Measurements from ENCODE around the gene MAFG.

The MAFG gene

GRCh38 chr17:81889602-81890001, 37.9 kb downstream of the MAFG start:
- no peak for DNase-seq

GRCh38 chr17:81888988-81889595, 38.4 kb downstream of the MAFG start:
- DNase-seq, result no peak

- no peak for DNase-seq
Measured at GRCh38 chr17:81888105-81888987, 39.2 kb downstream of the MAFG start.

GRCh38 chr17:81885869-81886548, 41.5 kb downstream of the MAFG start:
- peak; percentile 59 to 83 for DNase-seq

GRCh38 chr17:81885454-81885853, 42.1 kb downstream of the MAFG start:
- DNase-seq, result no peak

GRCh38 chr17:81884968-81885367, 42.6 kb downstream of the MAFG start:
- no peak for DNase-seq

GRCh38 chr17:81884520-81884919, 43.0 kb downstream of the MAFG start:
- DNase-seq, result no peak

- no peak for DNase-seq
Measured at GRCh38 chr17:81879121-81879520, 48.4 kb downstream of the MAFG start.

GRCh38 chr17:81878294-81878693, 49.2 kb downstream of the MAFG start:
- DNase-seq, result no peak

GRCh38 chr17:81877569-81877968, 50.0 kb downstream of the MAFG start:
- no peak for DNase-seq

GRCh38 chr17:81871387-81872230, 55.9 kb downstream of the MAFG start:
- DNase-seq, result peak; percentile 94 to 95

GRCh38 chr17:81870981-81871386, 56.6 kb downstream of the MAFG start, which contains the start of gene ARHGDIA:
Gene ARHGDIA, minus strand, starts transcription at chr17:81871337. Its CDS starts 1,407 bp downstream, at chr17:81869930.
- no peak for DNase-seq

- DNase-seq, result peak in 1 of 2 experiments; percentile 66
Measured at GRCh38 chr17:81870131-81870980, 57.2 kb downstream of the MAFG start.

- DNase-seq, result peak in 1 of 2 experiments; percentile 66
Measured at GRCh38 chr17:81869221-81870130, 58.1 kb downstream of the MAFG start.

GRCh38 chr17:81868674-81869220, 58.8 kb downstream of the MAFG start:
- peak in 1 of 2 experiments; percentile 58 for DNase-seq
